Head of caudate nucleus (tissue), 42 donors: ENCODE results near the gene NCOA1.
"Not testable (repeated sequence)": the region's sequence is repeated elsewhere in the genome, so short reads cannot be mapped to it uniquely, and the experiment has no call there.

Experiments used
- DNase-seq, 42 donors: peaks; one replicate each; pipeline versions ENCODE4 v3.0.0 to v3.0.0-alpha.2; 2020 to 2021; ENCODE audit warnings: mixed read lengths in 7 of 42
- intact Hi-C: fragments of 100-400 bp; cut with DNase I; formaldehyde crosslinking; loops from one replicate; pipeline ENCODE4 v1.15.0; 2022

The NCOA1 gene

GRCh38 chr2:24650997-24651642 lies 160.1 kb downstream of the NCOA1 start:
- intact Hi-C loops = no loop called here
- no peak for DNase-seq

DNA sequence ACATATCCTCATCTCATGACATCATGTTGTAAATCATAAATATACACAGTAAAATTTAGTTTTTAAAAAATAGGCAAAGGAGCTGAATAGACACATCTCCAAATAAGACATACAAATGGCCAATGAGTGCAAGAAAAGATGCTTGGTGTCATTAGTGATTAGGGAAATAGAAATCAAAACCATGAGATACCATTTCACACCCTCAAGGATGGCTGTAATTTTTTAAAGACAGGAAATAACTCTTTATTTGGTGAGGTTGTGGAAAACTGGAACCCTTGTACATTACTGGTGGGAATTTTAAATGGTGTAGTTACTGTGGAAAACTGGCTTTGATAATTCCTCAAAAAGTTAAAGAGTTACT lies 160.6 kb downstream of the NCOA1 start:
- intact Hi-C loops = no loop called here
- no peak for DNase-seq

GRCh38 chr2:24652265-24653182 lies 161.5 kb downstream of the NCOA1 start:
- no peak for DNase-seq
- intact Hi-C loops = no loop called here

DNA sequence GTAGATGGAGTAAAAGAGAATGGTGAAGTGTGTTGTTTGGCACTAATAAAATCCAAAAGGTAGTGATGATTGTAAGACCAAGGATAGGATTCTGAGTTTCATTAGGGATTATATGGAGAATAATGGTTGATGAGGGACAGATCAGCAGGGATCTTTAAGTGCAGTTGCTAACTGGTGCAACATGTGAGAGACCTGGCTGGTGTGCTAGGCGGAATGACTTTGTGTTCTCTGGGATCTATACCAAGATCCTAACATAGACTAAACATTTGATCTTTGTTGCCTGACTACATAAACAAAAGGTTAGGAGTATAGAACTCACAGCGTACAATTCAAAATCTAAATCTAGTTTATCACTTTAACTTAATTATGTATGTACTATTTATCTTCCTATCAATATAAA lies 166.8 kb downstream of the NCOA1 start:
- intact Hi-C loops = no loop called here
- DNase-seq = no peak

- intact Hi-C loops = no loop called here
- DNase-seq = no peak
Measured at GRCh38 chr2:24658531-24659202, 167.6 kb downstream of the NCOA1 start.

GRCh38 chr2:24659862-24660261 lies 168.8 kb downstream of the NCOA1 start:
- intact Hi-C loops = no loop called here
- DNase-seq = no peak

GRCh38 chr2:24667542-24667941 lies 176.5 kb downstream of the NCOA1 start:
- DNase-seq = no peak
- intact Hi-C loops = no loop called here

DNA sequence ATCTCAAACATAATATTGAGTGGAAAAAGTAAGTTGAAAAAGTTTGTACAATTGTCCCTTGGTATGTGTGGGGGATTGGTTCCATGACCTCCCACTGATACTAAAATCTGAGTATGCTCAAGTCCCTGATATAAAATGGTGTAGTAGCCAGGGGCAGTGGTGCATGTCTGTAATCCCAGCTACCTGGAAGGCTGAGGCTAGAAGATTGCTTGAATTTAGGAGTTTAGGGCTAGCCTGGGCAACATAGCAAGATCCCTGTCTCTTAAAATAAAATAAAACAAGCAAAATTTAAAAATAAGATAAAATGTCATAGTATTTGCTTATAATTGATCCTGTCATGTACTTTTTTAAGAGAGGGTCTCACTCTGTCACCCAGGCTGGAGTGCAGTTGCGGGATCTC lies 180.2 kb downstream of the NCOA1 start:
- no peak for DNase-seq
- intact Hi-C loops = no loop called here

GRCh38 chr2:24672589-24672988 lies 181.5 kb downstream of the NCOA1 start:
- intact Hi-C loops = no loop called here
- no peak for DNase-seq

DNA sequence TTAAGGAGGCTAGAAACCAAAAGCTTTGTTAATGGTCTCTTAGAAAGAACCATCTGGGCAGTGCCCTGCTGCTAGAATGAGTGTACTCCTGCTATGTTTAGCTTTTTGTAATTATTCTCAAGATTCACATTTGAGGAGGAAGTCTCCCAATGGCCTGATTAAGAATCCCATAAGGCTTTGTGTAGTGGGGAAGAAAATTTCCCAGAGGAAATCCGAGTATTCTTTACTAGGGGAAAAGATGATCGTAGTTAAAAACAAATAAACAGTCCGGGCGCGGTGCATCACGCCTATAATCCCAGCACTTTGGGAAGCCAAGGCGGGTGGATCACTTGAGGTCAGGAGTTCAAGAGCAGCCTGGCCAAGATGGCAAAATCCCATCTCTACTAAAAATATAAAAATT lies 184.3 kb downstream of the NCOA1 start:
- no peak for DNase-seq
- intact Hi-C loops = no loop called here

- intact Hi-C loops = no loop called here
Measured at GRCh38 chr2:24676493-24676892, 185.4 kb downstream of the NCOA1 start.

GRCh38 chr2:24678066-24678465 lies 187.0 kb downstream of the NCOA1 start:
- DNase-seq, intact Hi-C loops: not testable (repeated sequence)

More at GRCh38 chr2:24676493-24676892, 185.4 kb downstream of the NCOA1 start:
- DNase-seq = no peak

- intact Hi-C loops = no loop called here
- no peak for DNase-seq
Measured at GRCh38 chr2:24680196-24680595, 189.1 kb downstream of the NCOA1 start.

GRCh38 chr2:24682304-24682703 lies 191.2 kb downstream of the NCOA1 start:
- DNase-seq = no peak
- intact Hi-C loops = no loop called here

GRCh38 chr2:24683408-24683807 lies 192.4 kb downstream of the NCOA1 start:
- no peak for DNase-seq
- intact Hi-C loops = no loop called here

GRCh38 chr2:24690524-24690923 lies 199.5 kb downstream of the NCOA1 start:
- intact Hi-C loops = no loop called here
- DNase-seq = no peak

- intact Hi-C loops = no loop called here
- DNase-seq = no peak
Measured at GRCh38 chr2:24691806-24692205, 200.8 kb downstream of the NCOA1 start.

GRCh38 chr2:24697792-24698191 lies 206.7 kb downstream of the NCOA1 start:
- intact Hi-C loops = no loop called here
- no peak for DNase-seq

GRCh38 chr2:24702800-24703199 lies 211.7 kb downstream of the NCOA1 start:
- DNase-seq = no peak
- intact Hi-C loops = no loop called here

DNA sequence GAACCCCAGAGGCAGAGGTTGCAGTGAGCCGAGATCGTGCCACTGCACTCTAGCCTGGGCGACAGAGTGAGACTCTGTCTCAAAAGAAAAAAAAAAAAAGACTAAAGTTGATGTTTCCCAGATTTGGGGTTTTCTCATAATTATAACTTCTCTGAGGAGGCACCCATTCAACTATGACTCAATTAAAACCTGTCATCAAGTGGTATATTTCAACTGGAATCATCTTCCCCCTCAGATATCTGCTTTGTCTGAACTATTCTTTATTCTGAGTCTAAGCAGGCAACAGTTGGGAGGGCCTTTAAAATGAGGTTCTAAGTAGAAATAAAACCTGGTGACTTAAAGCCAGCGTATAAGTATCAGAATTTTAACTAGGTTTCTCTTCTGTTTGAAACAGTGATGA lies 213.6 kb downstream of the NCOA1 start:
- intact Hi-C loops = no loop called here
- DNase-seq = no peak
